Measurements from ENCODE around the gene UPF3A.

UPF3A gene, protein sequence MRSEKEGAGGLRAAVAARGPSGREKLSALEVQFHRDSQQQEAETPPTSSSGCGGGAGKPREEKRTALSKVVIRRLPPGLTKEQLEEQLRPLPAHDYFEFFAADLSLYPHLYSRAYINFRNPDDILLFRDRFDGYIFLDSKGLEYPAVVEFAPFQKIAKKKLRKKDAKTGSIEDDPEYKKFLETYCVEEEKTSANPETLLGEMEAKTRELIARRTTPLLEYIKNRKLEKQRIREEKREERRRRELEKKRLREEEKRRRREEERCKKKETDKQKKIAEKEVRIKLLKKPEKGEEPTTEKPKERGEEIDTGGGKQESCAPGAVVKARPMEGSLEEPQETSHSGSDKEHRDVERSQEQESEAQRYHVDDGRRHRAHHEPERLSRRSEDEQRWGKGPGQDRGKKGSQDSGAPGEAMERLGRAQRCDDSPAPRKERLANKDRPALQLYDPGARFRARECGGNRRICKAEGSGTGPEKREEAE

DNA sequence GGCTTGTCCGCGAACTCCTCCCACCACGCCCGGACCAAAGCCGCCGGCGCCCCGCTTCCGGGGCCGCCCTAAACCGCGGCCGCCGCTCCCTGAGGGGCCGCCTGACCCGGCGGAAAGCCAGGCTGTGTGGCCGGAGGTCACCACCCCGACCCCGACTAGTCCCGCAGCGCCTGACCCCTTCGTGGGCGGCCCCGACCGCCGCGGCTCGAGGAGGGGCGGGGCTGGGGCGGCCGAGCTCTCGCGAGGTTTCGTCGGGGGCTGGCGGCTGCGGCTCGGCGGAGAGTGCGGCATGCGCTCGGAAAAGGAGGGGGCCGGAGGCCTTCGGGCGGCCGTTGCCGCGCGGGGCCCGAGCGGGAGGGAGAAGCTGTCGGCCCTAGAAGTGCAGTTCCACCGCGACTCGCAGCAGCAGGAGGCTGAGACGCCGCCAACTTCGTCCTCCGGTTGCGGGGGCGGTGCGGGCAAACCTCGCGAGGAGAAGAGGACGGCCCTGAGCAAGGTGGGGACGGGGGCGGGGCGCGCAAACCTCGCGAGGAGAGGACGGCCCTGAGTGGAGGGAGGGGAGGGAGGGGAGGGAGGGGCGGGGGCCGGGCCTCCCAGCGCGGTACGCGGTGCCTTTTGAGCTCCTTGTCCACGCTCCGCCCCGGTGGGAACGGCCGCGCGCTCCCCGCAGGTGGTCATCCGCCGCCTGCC lies at the start of gene UPF3A:
Gene UPF3A (plus strand): TSS at position 251 of the 690 bp plus-strand sequence. CDS start 39 bp downstream, at position 290.
- DNase-seq (ENCODE audit: low read depth), result peak; percentile 96
- H3K4me3 ChIP-seq (ENCODE audit: low read depth, low read length), result peak within 1 kb of the TSS; percentile 84
- TF ChIP-seq, protein P1, sequence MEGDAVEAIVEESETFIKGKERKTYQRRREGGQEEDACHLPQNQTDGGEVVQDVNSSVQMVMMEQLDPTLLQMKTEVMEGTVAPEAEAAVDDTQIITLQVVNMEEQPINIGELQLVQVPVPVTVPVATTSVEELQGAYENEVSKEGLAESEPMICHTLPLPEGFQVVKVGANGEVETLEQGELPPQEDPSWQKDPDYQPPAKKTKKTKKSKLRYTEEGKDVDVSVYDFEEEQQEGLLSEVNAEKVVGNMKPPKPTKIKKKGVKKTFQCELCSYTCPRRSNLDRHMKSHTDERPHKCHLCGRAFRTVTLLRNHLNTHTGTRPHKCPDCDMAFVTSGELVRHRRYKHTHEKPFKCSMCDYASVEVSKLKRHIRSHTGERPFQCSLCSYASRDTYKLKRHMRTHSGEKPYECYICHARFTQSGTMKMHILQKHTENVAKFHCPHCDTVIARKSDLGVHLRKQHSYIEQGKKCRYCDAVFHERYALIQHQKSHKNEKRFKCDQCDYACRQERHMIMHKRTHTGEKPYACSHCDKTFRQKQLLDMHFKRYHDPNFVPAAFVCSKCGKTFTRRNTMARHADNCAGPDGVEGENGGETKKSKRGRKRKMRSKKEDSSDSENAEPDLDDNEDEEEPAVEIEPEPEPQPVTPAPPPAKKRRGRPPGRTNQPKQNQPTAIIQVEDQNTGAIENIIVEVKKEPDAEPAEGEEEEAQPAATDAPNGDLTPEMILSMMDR (conservative IDR thresholded peaks at IDR 0.05; ENCODE audit: low read depth, low read length), result no peak

DNA sequence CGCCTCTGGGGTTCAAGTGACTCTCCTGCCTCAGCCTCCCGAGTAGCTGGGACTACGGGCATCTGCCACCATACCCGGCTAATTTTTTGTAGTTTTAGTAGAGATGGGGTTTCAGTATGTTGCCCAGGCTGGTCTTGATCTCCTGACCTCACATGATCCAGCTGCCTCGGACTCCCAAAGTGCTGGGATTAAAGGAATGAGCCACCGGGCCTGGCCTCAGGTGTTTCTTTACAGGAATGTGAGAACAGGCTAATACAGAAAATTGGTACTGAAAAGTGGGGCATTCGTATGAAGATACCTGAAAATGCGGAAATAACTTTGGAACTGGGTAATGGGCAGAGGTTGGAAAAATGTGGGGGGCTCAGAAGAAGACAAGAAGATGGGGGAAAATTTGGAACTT lies 49.5 kb upstream of the UPF3A start:
- no peak for DNase-seq (ENCODE audit: low read depth)
- H3K4me3 ChIP-seq (ENCODE audit: low read depth, low read length), result no peak overlapping the region
- TF ChIP-seq, protein P1 (conservative IDR thresholded peaks at IDR 0.05; ENCODE audit: low read depth, low read length), result no peak

DNA sequence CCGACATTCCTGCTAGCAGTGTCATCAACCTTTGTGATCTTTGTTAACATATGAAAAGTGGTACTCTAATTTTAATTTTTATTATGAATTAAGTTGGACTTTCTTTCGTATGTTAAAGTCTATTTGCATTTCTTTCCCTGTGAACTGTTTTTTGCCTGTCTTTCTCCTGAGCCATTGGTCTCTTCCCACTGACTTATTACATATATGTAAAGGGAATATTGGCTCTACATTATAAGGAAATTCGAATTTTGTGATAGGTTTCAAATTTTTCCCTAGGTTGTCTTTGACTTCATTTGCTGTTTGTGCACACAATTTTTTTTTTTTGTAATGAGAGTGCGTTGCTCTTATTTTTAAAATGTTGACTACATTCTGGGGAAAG lies 47.1 kb upstream of the UPF3A start:
- H3K4me3 ChIP-seq (ENCODE audit: low read depth, low read length), result peak overlapping the region; percentile 91
- no peak for DNase-seq (ENCODE audit: low read depth)
- TF ChIP-seq, protein P1 (conservative IDR thresholded peaks at IDR 0.05; ENCODE audit: low read depth, low read length), result no peak

DNA sequence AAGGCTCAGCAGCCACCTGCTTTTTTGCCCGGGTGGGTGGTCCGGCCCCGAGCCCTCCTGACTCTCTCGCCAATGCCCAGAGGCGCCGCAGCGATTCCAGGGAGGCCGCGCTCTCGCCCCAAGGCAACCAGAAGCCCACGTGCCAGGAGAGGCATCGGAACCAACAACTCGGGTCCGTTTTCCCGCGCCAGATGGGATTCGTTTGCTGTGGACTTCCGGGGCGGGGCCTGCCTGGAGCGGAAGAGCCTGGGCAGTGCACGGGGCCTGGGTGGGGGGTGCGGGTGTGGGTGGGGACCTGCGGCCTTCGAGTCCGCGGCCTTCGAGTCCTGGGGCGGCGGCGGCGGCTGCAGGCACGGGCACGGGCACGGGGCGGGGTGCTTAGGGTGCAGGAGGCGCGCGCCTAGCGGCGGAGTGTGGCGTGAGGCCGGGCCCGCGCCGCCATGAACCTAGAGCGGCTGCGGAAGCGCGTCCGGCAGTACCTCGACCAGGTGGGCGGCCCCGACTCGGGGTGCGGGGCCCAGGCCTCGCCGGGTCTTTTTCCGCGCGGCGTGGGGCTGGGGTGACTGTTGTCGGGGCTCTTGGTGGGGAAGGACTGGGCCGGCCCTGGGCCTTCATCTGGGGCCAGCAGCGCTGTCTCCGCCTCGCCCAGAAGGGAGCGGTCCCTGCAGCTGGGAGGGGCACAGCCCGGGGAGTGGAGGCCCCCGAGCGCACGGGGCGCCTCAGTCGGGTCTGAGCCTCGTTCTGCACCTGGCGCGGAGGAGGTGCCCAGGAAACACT lies 46.6 kb upstream of the UPF3A start, which contains the start of gene CDC16:
Gene CDC16 (plus strand): TSS at position 253 of the 777 bp plus-strand sequence. CDS start 188 bp downstream, at position 441.
- peak within 1 kb of the TSS; percentile 91 for H3K4me3 ChIP-seq (ENCODE audit: low read depth, low read length)
- TF ChIP-seq, protein P1 (conservative IDR thresholded peaks at IDR 0.05; ENCODE audit: low read depth, low read length), result no peak
- peak; percentile 91 for DNase-seq (ENCODE audit: low read depth)

DNA sequence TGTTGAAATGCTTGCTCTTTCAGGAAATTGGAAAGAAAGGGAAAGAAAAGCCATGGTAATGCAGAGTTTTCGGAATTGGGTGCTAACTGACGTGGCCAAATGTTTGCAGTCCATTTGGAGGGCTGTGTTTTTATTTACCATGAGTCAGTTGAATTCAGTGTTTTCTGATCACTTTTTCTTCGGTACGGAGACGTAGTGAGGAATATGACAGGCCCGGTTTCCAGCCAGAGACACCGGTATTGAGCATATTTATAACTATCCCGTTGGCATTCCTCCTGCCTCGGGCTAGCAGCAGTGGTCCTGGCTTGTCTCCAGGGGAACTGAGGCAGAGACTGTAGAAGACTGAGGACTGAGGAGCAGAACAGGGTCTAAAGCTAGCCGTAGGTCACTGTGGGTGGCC lies 45.7 kb upstream of the UPF3A start:
- peak overlapping the region; percentile 91 for H3K4me3 ChIP-seq (ENCODE audit: low read depth, low read length)
- TF ChIP-seq, protein P1 (conservative IDR thresholded peaks at IDR 0.05; ENCODE audit: low read depth, low read length), result no peak
- peak; percentile 14 for DNase-seq (ENCODE audit: low read depth)

DNA sequence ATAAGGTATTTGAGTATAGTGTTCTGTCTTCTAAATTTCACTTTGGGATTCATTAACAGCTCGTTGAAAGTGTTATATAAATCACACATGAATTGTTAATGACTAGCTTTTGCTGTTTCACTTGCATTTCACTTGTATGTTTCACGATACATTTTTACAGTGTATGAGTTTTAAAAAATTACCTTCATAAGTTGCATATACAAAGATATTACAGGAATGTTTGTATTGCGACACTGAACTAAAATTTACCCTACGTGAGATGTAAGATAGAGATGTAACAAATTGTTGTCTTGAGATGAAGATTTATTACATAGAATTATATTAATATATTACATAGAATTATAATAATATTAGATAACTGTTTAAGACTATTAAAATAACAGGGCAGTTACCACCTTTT lies 45.2 kb upstream of the UPF3A start:
- H3K4me3 ChIP-seq (ENCODE audit: low read depth, low read length), result peak overlapping the region; percentile 91
- TF ChIP-seq, protein P1 (conservative IDR thresholded peaks at IDR 0.05; ENCODE audit: low read depth, low read length), result no peak
- DNase-seq (ENCODE audit: low read depth), result no peak

Data from choroid plexus epithelial cell (primary cell).